ENCODE measurements around the gene POLR2B.

- TF ChIP-seq EZH2 (optimal IDR thresholded peaks at IDR 0.05; ENCODE audit: low read depth, low read length) (no peak), CTCF (IDR thresholded peaks at IDR 0.05; ENCODE audit: low read length) (no peak)
Observed at GRCh38 chr4:56973336-56973735, 5.4 kb upstream of the POLR2B start.
